Measurements from ENCODE around the gene RNF103. TPM values are rescaled to one million over a fixed set of nuclear protein-coding genes. Genes with fewer than 3 reads are reported as not detected.

The RNF103 gene
- total and polyA plus RNA-seq, 2 of the 13 experiments (the other 11 are each of a cell fraction or from before 2014, with no cell fraction given) = 19.8 to 21.1 TPM

DNA sequence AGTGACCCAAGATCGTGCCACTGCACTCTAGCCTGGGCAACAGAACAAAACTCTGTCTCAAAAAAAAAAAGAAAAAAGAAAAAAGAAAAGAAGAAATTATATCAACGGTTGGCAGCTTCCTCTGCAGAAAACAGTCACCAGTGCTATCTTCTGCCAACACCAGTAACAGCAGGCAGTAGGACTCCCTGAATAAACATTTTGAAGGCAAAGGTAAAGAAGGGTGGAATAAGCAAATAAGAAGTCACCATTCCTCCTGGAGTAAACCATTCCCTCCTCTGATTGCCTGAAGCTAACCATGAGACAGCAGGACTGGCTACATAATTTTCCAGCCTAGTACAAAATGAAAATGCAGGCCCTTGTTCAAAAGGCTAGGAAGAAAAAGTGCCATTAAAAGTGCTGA lies 9.0 kb upstream of the RNF103 start (continued):
- TF ChIP-seq HNF1A (IDR thresholded peaks at IDR 0.05; ENCODE audit: low read depth) (peak; percentile 29; the same call in 1 of the 2 replicates), HNF1A (CRISPR knock-in tag; IDR thresholded peaks at IDR 0.05; ENCODE audit: borderline replicate concordance) (no peak), ZMYM4 (CRISPR knock-in tag; IDR thresholded peaks at IDR 0.05) (peak; percentile 68), KAT2B (IDR thresholded peaks at IDR 0.05; ENCODE audit: borderline replicate concordance, low read depth, low read length) (no peak), ZBTB2 (CRISPR knock-in tag; IDR thresholded peaks at IDR 0.05; ENCODE audit: low read depth) (no peak), REST (IDR thresholded peaks at IDR 0.05; ENCODE audit: borderline replicate concordance in 1 of 2, low read depth in 1 of 2, low read length in 2 of 2) (no peak), ZNF232 (CRISPR knock-in tag; IDR thresholded peaks at IDR 0.05; ENCODE audit: borderline replicate concordance) (no peak), CTCF (CRISPR knock-in tag; IDR thresholded peaks at IDR 0.05) (no peak), NFIC (IDR thresholded peaks at IDR 0.05; ENCODE audit: low read length) (no peak; the same call in 1 of the 2 replicates), GPBP1L1 (CRISPR knock-in tag; IDR thresholded peaks at IDR 0.05) (no peak), SMARCC2 (IDR thresholded peaks at IDR 0.05) (no peak), KMT2B (CRISPR knock-in tag; IDR thresholded peaks at IDR 0.05) (no peak), KLF9 (CRISPR knock-in tag; IDR thresholded peaks at IDR 0.05; ENCODE audit: low read depth) (no peak)
- TF ChIP-seq, protein P1, sequence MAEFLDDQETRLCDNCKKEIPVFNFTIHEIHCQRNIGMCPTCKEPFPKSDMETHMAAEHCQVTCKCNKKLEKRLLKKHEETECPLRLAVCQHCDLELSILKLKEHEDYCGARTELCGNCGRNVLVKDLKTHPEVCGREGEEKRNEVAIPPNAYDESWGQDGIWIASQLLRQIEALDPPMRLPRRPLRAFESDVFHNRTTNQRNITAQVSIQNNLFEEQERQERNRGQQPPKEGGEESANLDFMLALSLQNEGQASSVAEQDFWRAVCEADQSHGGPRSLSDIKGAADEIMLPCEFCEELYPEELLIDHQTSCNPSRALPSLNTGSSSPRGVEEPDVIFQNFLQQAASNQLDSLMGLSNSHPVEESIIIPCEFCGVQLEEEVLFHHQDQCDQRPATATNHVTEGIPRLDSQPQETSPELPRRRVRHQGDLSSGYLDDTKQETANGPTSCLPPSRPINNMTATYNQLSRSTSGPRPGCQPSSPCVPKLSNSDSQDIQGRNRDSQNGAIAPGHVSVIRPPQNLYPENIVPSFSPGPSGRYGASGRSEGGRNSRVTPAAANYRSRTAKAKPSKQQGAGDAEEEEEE (CRISPR knock-in tag; IDR thresholded peaks at IDR 0.05; ENCODE audit: borderline replicate concordance) = no peak
- TF ChIP-seq, protein P2, sequence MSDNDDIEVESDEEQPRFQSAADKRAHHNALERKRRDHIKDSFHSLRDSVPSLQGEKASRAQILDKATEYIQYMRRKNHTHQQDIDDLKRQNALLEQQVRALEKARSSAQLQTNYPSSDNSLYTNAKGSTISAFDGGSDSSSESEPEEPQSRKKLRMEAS (IDR thresholded peaks at IDR 0.05) = no peak

Measured in HepG2 (cell line).